MM.1S (cell line): Measurements from ENCODE around the gene PLEKHD1.

Source experiments
- DNase-seq: peaks from one replicate; pipeline ENCODE4 v3.0.0-alpha.2; 2015
- H2AFZ ChIP-seq: fragments of 300-600 bp; sonication (generic); 2 replicates; pipeline ENCODE4 v1.6.0; 2016; ENCODE audit warnings: antibody characterized with exemption, low read length
- H3F3A ChIP-seq: fragments of 300-600 bp; sonication (generic); 2 replicates; pipeline ENCODE4 v1.6.1; 2016; ENCODE audit warnings: mild to moderate bottlenecking, antibody characterized with exemption, low read length, moderate library complexity, mixed read lengths; ENCODE audit not compliant: insufficient read depth
- H3K27ac ChIP-seq: fragments of 300-600 bp; sonication (generic); 2 replicates; pipeline ENCODE4 v1.5.1; 2016; ENCODE audit warnings: mild to moderate bottlenecking, low read length
- H3K27me3 ChIP-seq: fragments of 300-600 bp; sonication (generic); replicated peaks from 2 replicates; pipeline ENCODE4 v1.6.0; 2016; ENCODE audit warnings: low read length; ENCODE audit not compliant: insufficient read depth
- H3K36me3 ChIP-seq: fragments of 300-600 bp; sonication (generic); replicated peaks from 2 replicates; pipeline ENCODE4 v1.6.1; 2016; ENCODE audit warnings: mild to moderate bottlenecking, low read length, mixed read lengths; ENCODE audit not compliant: insufficient read depth
- H3K4me1 ChIP-seq: fragments of 300-600 bp; sonication (generic); 2 replicates; pipeline ENCODE4 v1.6.1; 2016; ENCODE audit warnings: low read length, mixed read lengths
- H3K4me2 ChIP-seq: fragments of 300-600 bp; sonication (generic); 2 replicates; pipeline ENCODE4 v1.6.0; 2016; ENCODE audit warnings: low read depth, low read length
- H3K4me3 ChIP-seq: fragments of 300-600 bp; sonication (generic); 2 replicates; pipeline ENCODE4 v1.5.1; 2016; ENCODE audit warnings: low read length, mixed read lengths
- H3K79me2 ChIP-seq: fragments of 300-600 bp; sonication (generic); 2 replicates; pipeline ENCODE4 v1.6.1; 2016; ENCODE audit warnings: mixed run types, low read length, mixed read lengths
- H3K9ac ChIP-seq: fragments of 300-600 bp; sonication (generic); 2 replicates; pipeline ENCODE4 v1.6.1; 2016; ENCODE audit warnings: low read length, mixed read lengths
- H3K9me2 ChIP-seq: fragments of 300-600 bp; sonication (generic); replicated peaks from 2 replicates; pipeline ENCODE4 v1.6.1; 2016; ENCODE audit warnings: mild to moderate bottlenecking, low read length, mixed read lengths; ENCODE audit not compliant: insufficient read depth
- H3K9me3 ChIP-seq: fragments of 300-600 bp; sonication (generic); replicated peaks from 2 replicates; pipeline ENCODE4 v1.6.1; 2016; ENCODE audit warnings: mild to moderate bottlenecking, low read length, mixed read lengths; ENCODE audit not compliant: insufficient read depth
- H4K20me1 ChIP-seq: fragments of 300-600 bp; sonication (generic); 2 replicates; pipeline ENCODE4 v1.6.1; 2016; ENCODE audit warnings: mild to moderate bottlenecking, low read length, moderate library complexity, mixed read lengths; ENCODE audit not compliant: insufficient read depth
- CTCF ChIP-seq: fragments of 300-600 bp; sonication (generic); IDR thresholded peaks from 2 replicates; pipeline ENCODE4 v1.5.1; 2016; ENCODE audit warnings: antibody characterized with exemption, low read length, mixed read lengths
- EZH2 ChIP-seq: fragments of 300-600 bp; sonication (generic); optimal IDR thresholded peaks from 2 replicates; pipeline ENCODE3; 2017; ENCODE audit warnings: low read depth, mild to moderate bottlenecking, antibody characterized with exemption, low read length, mixed read lengths
- EZH2phosphoT487 ChIP-seq: fragments of 300-600 bp; sonication (generic); IDR thresholded peaks from 2 replicates; pipeline ENCODE4 v1.6.1; 2018; ENCODE audit warnings: antibody characterized with exemption, low read length

The PLEKHD1 gene

GRCh38 chr14:69443296-69443805 is 41.2 kb upstream of the PLEKHD1 start:
- no peak overlapping the region for H3K4me3 ChIP-seq
- no peaks in the 10 kb centered on the region for H3F3A ChIP-seq
- H3K9me3 ChIP-seq: no peaks in the 10 kb centered on the region
- H3K79me2 ChIP-seq: no peaks in the 10 kb centered on the region
- no peaks in the 10 kb centered on the region for H3K36me3 ChIP-seq
- no peaks in the 10 kb centered on the region for H3K9me2 ChIP-seq
- no peak overlapping the region for H3K4me2 ChIP-seq
- no peak overlapping the region for H3K9ac ChIP-seq
- DNase-seq: no peak
- no peaks in the 10 kb centered on the region for H3K4me1 ChIP-seq
- H3K27ac ChIP-seq: no peak overlapping the region
- TF ChIP-seq EZH2: no peak
- no peak for TF ChIP-seq CTCF
- no peak for TF ChIP-seq EZH2phosphoT487
- no peaks in the 10 kb centered on the region for H3K27me3 ChIP-seq
- no peaks in the 10 kb centered on the region for H4K20me1 ChIP-seq
- H2AFZ ChIP-seq: no peak overlapping the region

GRCh38 chr14:69449216-69449615 is 35.3 kb upstream of the PLEKHD1 start:
- no peaks in the 10 kb centered on the region for H3F3A ChIP-seq
- TF ChIP-seq CTCF (no peak), EZH2phosphoT487 (no peak), EZH2 (no peak)
- no peaks in the 10 kb centered on the region for H3K27me3 ChIP-seq
- H3K4me2 ChIP-seq: no peak overlapping the region
- H4K20me1 ChIP-seq: no peaks in the 10 kb centered on the region
- H3K9me2 ChIP-seq: no peaks in the 10 kb centered on the region
- H3K27ac ChIP-seq: no peak overlapping the region
- no peaks in the 10 kb centered on the region for H3K4me1 ChIP-seq
- no peak overlapping the region for H3K9ac ChIP-seq
- no peaks in the 10 kb centered on the region for H3K9me3 ChIP-seq
- no peaks in the 10 kb centered on the region for H3K79me2 ChIP-seq
- no peaks in the 10 kb centered on the region for H3K36me3 ChIP-seq
- no peak overlapping the region for H3K4me3 ChIP-seq
- no peak for DNase-seq
- H2AFZ ChIP-seq: no peak overlapping the region

GRCh38 chr14:69451941-69452340 is 32.6 kb upstream of the PLEKHD1 start:
- H3K79me2 ChIP-seq: no peaks in the 10 kb centered on the region
- H3K27me3 ChIP-seq: no peaks in the 10 kb centered on the region
- H3K9me3 ChIP-seq: no peaks in the 10 kb centered on the region
- H3K4me2 ChIP-seq: no peak overlapping the region
- DNase-seq: no peak
- H3K27ac ChIP-seq: no peak overlapping the region
- no peaks in the 10 kb centered on the region for H3K9me2 ChIP-seq
- H3F3A ChIP-seq: no peaks in the 10 kb centered on the region
- H2AFZ ChIP-seq: no peak overlapping the region
- no peak overlapping the region for H3K9ac ChIP-seq
- no peaks in the 10 kb centered on the region for H3K36me3 ChIP-seq
- H3K4me1 ChIP-seq: no peaks in the 10 kb centered on the region
- H4K20me1 ChIP-seq: no peaks in the 10 kb centered on the region
- no peak for TF ChIP-seq EZH2
- no peak for TF ChIP-seq EZH2phosphoT487
- H3K4me3 ChIP-seq: no peak overlapping the region

GRCh38 chr14:69458350-69458749 is 26.2 kb upstream of the PLEKHD1 start:
- Histone ChIP-seq H3K27me3 (no peaks in the 10 kb centered on the region), H2AFZ (no peak overlapping the region), H3K4me1 (no peaks in the 10 kb centered on the region), H3K27ac (no peak overlapping the region), H3F3A (no peaks in the 10 kb centered on the region), H3K9me2 (no peaks in the 10 kb centered on the region), H3K36me3 (no peaks in the 10 kb centered on the region), H3K4me2 (no peak overlapping the region), H3K79me2 (no peaks in the 10 kb centered on the region), H3K4me3 (no peak overlapping the region), H3K9me3 (no peaks in the 10 kb centered on the region), H4K20me1 (no peaks in the 10 kb centered on the region), H3K9ac (no peak overlapping the region)
- TF ChIP-seq CTCF (no peak), EZH2 (no peak), EZH2phosphoT487 (no peak)
- no peak for DNase-seq
